Astrocyte (in vitro differentiated cells and primary cell): ENCODE results near the gene CPSF4. TPM values are rescaled to one million over a fixed set of nuclear protein-coding genes. Genes with fewer than 3 reads are reported as not detected.
A peak's percentile ranks its signal among the peaks of the same experiment; 100 is the strongest.

Experiments
- DNase-seq: peaks from one replicate; pipeline ENCODE4 v3.0.0-alpha.2; 2010; ENCODE audit warnings: low read depth
- FAIRE-seq: peaks from 2 replicates; lab custom pipeline; 2011; peaks lifted over from hg19 to GRCh38; lab: Jason Lieb, UNC
- H2AFZ ChIP-seq: 2 replicates; pipeline ENCODE4 v1.6.0; 2012; ENCODE audit warnings: low read depth, low read length, inconsistent platforms
- H3K27ac ChIP-seq: 2 replicates; pipeline ENCODE4 v1.5.1; 2011; ENCODE audit warnings: low read depth, low read length, inconsistent platforms
- H3K27me3 ChIP-seq: 2 replicates; pipeline ENCODE4 v1.6.0; 2011; ENCODE audit warnings: low read length, inconsistent platforms; ENCODE audit not compliant: insufficient read depth
- H3K36me3 ChIP-seq: 2 replicates; pipeline ENCODE4 v1.5.1; 2011; ENCODE audit warnings: low read length, inconsistent platforms; ENCODE audit not compliant: insufficient read depth
- H3K4me1 ChIP-seq: 2 replicates; pipeline ENCODE4 v1.5.1; 2011; ENCODE audit warnings: low read length, inconsistent platforms; ENCODE audit not compliant: insufficient read depth
- H3K4me2 ChIP-seq: 2 replicates; pipeline ENCODE4 v1.6.0; 2012; ENCODE audit warnings: low read length, inconsistent platforms
- H3K4me3 ChIP-seq: 2 replicates; pipeline ENCODE4 v1.5.1; 2011; ENCODE audit warnings: low read depth, mild to moderate bottlenecking, low read length, inconsistent platforms; ENCODE audit not compliant: insufficient read depth
- H3K79me2 ChIP-seq: 2 replicates; pipeline ENCODE4 v1.6.0; 2012; ENCODE audit warnings: mild to moderate bottlenecking, low read length, inconsistent platforms; ENCODE audit not compliant: insufficient read depth
- H3K9ac ChIP-seq: 2 replicates; pipeline ENCODE4 v1.6.0; 2012; ENCODE audit warnings: mild to moderate bottlenecking, low read length, inconsistent platforms
- H3K9me3 ChIP-seq: 2 replicates; pipeline ENCODE4 v1.5.1; 2012; ENCODE audit warnings: low read depth, mild to moderate bottlenecking, low read length, inconsistent platforms; ENCODE audit not compliant: insufficient read depth
- H4K20me1 ChIP-seq: 2 replicates; pipeline ENCODE4 v1.6.0; 2012; ENCODE audit warnings: low read length, inconsistent platforms; ENCODE audit not compliant: insufficient read depth
- H3K27ac Mint-ChIP-seq: one replicate; pipeline ENCODE4 v1.8.0; 2021; ENCODE audit warnings: mild to moderate bottlenecking, mixed read lengths; ENCODE audit not compliant: unreplicated experiment
- H3K27me3 Mint-ChIP-seq: one replicate; pipeline ENCODE4 v1.8.0; 2021; ENCODE audit warnings: low read depth, mixed read lengths; ENCODE audit not compliant: unreplicated experiment
- H3K36me3 Mint-ChIP-seq: one replicate; pipeline ENCODE4 v1.8.0; 2021; ENCODE audit warnings: low read depth, mixed read lengths; ENCODE audit not compliant: unreplicated experiment
- H3K4me1 Mint-ChIP-seq: one replicate; pipeline ENCODE4 v1.8.0; 2021; ENCODE audit warnings: low read depth, mixed read lengths; ENCODE audit not compliant: unreplicated experiment
- H3K4me3 Mint-ChIP-seq: one replicate; pipeline ENCODE4 v1.8.0; 2021; ENCODE audit warnings: mild to moderate bottlenecking, moderate library complexity, mixed read lengths; ENCODE audit not compliant: unreplicated experiment
- H3K9me3 Mint-ChIP-seq: one replicate; pipeline ENCODE4 v1.8.0; 2021; ENCODE audit warnings: mild to moderate bottlenecking, mixed read lengths; ENCODE audit not compliant: unreplicated experiment
- CTCF ChIP-seq: IDR thresholded peaks from 2 replicates; pipeline ENCODE4 v1.5.1; 2011; ENCODE audit warnings: low read depth, mild to moderate bottlenecking, inconsistent platforms, low read length, moderate library complexity; ENCODE audit not compliant: insufficient read depth
- EZH2 ChIP-seq: IDR thresholded peaks from 2 replicates; pipeline ENCODE4 v1.6.1; 2012; ENCODE audit warnings: mild to moderate bottlenecking, low read length, inconsistent platforms; ENCODE audit not compliant: insufficient read depth
- total RNA-seq: library from RNA; stranded (reverse); gene quantifications from 2 replicates; pipeline ENCODE4 v1.2.1, GENCODE V29; 2021

The CPSF4 gene
- total RNA-seq, 1 donor from 2014 or later, result 46.8 TPM

DNA sequence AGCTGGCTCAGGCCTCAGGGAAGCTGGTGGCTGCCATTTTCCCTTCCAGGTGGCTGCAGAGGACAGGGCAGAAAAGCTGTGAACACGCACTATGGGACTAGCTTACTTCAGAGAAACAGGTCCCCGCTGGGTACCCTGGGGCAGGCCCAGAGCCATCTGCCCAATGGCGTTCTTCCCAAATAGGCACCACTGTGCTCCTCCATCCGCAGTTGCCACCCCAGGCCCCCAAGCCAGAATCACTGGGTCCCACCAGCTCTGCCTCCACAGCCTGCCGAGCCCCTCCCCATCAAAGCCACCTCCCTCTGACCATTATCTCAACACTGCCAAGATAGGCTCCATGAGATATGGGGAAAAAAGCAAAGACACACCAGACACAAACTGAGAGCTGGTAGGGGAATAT is 18.5 kb upstream of the CPSF4 start:
- no peak overlapping the region for H3K4me2 ChIP-seq
- no peak for DNase-seq
- H3K4me3 Mint-ChIP-seq, result no peak overlapping the region
- peaks cover 42% of the 10 kb centered on the region for H3K36me3 ChIP-seq
- no peak overlapping the region for H2AFZ ChIP-seq
- H3K9me3 Mint-ChIP-seq, result no peaks in the 10 kb centered on the region
- H3K27ac ChIP-seq, result no peak overlapping the region
- no peak overlapping the region for H3K27ac Mint-ChIP-seq
- TF ChIP-seq EZH2 (no peak), CTCF (no peak)
- no peaks in the 10 kb centered on the region for H3K27me3 ChIP-seq
- H3K4me1 Mint-ChIP-seq, result peaks cover under 1% of the 10 kb centered on the region
- H3K4me1 ChIP-seq, result no peaks in the 10 kb centered on the region
- H3K36me3 Mint-ChIP-seq, result peaks cover 22% of the 10 kb centered on the region
- H3K9ac ChIP-seq, result no peak overlapping the region
- peaks cover 25% of the 10 kb centered on the region for H3K79me2 ChIP-seq
- FAIRE-seq, result no peak
- no peaks in the 10 kb centered on the region for H3K27me3 Mint-ChIP-seq
- H3K9me3 ChIP-seq, result no peaks in the 10 kb centered on the region
- H3K4me3 ChIP-seq, result no peak overlapping the region
- peaks cover 45% of the 10 kb centered on the region for H4K20me1 ChIP-seq

DNA sequence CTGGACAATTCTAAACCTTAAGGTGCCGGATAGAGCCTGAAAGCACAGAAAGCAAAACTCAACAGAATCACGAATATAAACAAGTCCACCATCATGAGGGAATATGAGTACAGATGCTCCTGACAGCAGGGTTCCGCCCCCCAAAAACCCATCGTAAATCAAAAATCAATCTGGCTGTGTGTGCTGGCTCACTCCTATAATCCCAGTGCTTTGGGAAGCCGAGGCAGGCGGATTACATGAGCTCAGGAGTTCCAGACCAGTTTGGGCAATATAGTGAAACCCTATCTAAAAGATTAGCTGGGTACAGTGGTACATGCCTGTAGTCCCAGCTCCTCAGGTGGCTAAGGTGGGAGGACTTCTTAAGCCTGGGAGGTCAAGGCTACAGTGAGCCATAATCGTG is 17.8 kb upstream of the CPSF4 start:
- H3K9ac ChIP-seq, result no peak overlapping the region
- Mint-ChIP-seq H3K9me3 (no peaks in the 10 kb centered on the region), H3K4me3 (no peak overlapping the region), H3K27me3 (no peaks in the 10 kb centered on the region), H3K4me1 (no peaks in the 10 kb centered on the region), H3K27ac (no peak overlapping the region), H3K36me3 (peaks cover 24% of the 10 kb centered on the region)
- no peak overlapping the region for H2AFZ ChIP-seq
- H3K27ac ChIP-seq, result no peak overlapping the region
- no peak overlapping the region for H3K4me3 ChIP-seq
- H3K4me1 ChIP-seq, result no peaks in the 10 kb centered on the region
- no peaks in the 10 kb centered on the region for H3K27me3 ChIP-seq
- TF ChIP-seq EZH2 (no peak), CTCF (no peak)
- H3K36me3 ChIP-seq, result peaks cover 45% of the 10 kb centered on the region
- no peak for FAIRE-seq
- peaks cover 43% of the 10 kb centered on the region for H4K20me1 ChIP-seq
- no peak for DNase-seq
- H3K79me2 ChIP-seq, result peaks cover 23% of the 10 kb centered on the region
- no peaks in the 10 kb centered on the region for H3K9me3 ChIP-seq
- no peak overlapping the region for H3K4me2 ChIP-seq

GRCh38 chr7:99422186-99422585 is 16.6 kb upstream of the CPSF4 start:
- Histone ChIP-seq H3K4me2 (no peak overlapping the region), H3K4me1 (no peaks in the 10 kb centered on the region), H3K79me2 (peaks cover 21% of the 10 kb centered on the region), H3K36me3 (peaks cover 35% of the 10 kb centered on the region), H4K20me1 (peaks cover 33% of the 10 kb centered on the region), H3K9me3 (no peaks in the 10 kb centered on the region), H2AFZ (no peak overlapping the region), H3K4me3 (no peak overlapping the region), H3K27ac (no peak overlapping the region), H3K27me3 (no peaks in the 10 kb centered on the region), H3K9ac (no peak overlapping the region)
- FAIRE-seq (no peak), DNase-seq (no peak)
- Mint-ChIP-seq H3K4me3 (no peak overlapping the region), H3K9me3 (no peaks in the 10 kb centered on the region), H3K27ac (peak overlapping the region; percentile 1), H3K27me3 (no peaks in the 10 kb centered on the region), H3K36me3 (peaks cover 24% of the 10 kb centered on the region), H3K4me1 (no peaks in the 10 kb centered on the region)
- TF ChIP-seq EZH2 (no peak), CTCF (no peak)
